Neural cell (in vitro differentiated cells): ENCODE results near the gene WNT7B. TPM values are rescaled to one million over a fixed set of nuclear protein-coding genes. Genes with fewer than 3 reads are reported as not detected.

Source experiments
- H2AFZ ChIP-seq: fragments of 200-600, 300-800 bp; sonication (generic), shearing (Covaris generic); 2 replicates; pipeline ENCODE4 v1.6.0; 2014; ENCODE audit warnings: low read depth, mild to moderate bottlenecking, antibody characterized with exemption, low read length, moderate library complexity
- H3F3A ChIP-seq: fragments of 200-600 bp; shearing (Covaris generic); 2 replicates; pipeline ENCODE4 v1.6.1; 2016; ENCODE audit warnings: mild to moderate bottlenecking, moderate library complexity, mixed read lengths, antibody characterized with exemption, low read length; ENCODE audit not compliant: insufficient read depth, poor library complexity, severe bottlenecking
- H3K27ac ChIP-seq: fragments of 200-600, 300-800 bp; sonication (generic), shearing (Covaris generic); 2 replicates; pipeline ENCODE4 v1.5.1; 2014; ENCODE audit warnings: mild to moderate bottlenecking, low read length, moderate library complexity
- H3K27me3 ChIP-seq: fragments of 300-800, 200-600 bp; sonication (generic), shearing (Covaris generic); 2 replicates; pipeline ENCODE4 v1.6.0; 2014; ENCODE audit warnings: mild to moderate bottlenecking, low read depth, low read length, moderate library complexity; ENCODE audit not compliant: insufficient read depth
- H3K36me3 ChIP-seq: fragments of 300-800, 200-600 bp; sonication (generic), shearing (Covaris generic); 2 replicates; pipeline ENCODE4 v1.5.1; 2014; ENCODE audit warnings: mild to moderate bottlenecking, antibody characterized with exemption, low read length, moderate library complexity; ENCODE audit not compliant: insufficient read depth
- H3K4me2 ChIP-seq: fragments of 300-800, 200-600 bp; sonication (generic), shearing (Covaris generic); 2 replicates; pipeline ENCODE4 v1.6.0; 2014; ENCODE audit warnings: mild to moderate bottlenecking, low read length
- H3K4me3 ChIP-seq: fragments of 300-800, 200-600 bp; sonication (generic), shearing (Covaris generic); 2 replicates; pipeline ENCODE4 v1.5.1; 2014; ENCODE audit warnings: mild to moderate bottlenecking, low read length, moderate library complexity
- H3K79me2 ChIP-seq: fragments of 200-600 bp; shearing (Covaris generic); replicated peaks from 2 replicates; pipeline ENCODE4 v1.6.0; 2014; ENCODE audit warnings: mild to moderate bottlenecking, low read length, moderate library complexity; ENCODE audit not compliant: insufficient read depth
- H3K9ac ChIP-seq: fragments of 300-800, 200-600 bp; sonication (generic), shearing (Covaris generic); 2 replicates; pipeline ENCODE4 v1.6.1; 2016; ENCODE audit warnings: mild to moderate bottlenecking, low read length, mixed read lengths
- H3K9me2 ChIP-seq: fragments of 200-600 bp; shearing (Covaris generic); 2 replicates; pipeline ENCODE4 v1.6.1; 2016; ENCODE audit warnings: mild to moderate bottlenecking, low read length, mixed read lengths; ENCODE audit not compliant: insufficient read depth
- H3K9me3 ChIP-seq: fragments of 200-600, 300-800 bp; sonication (generic), shearing (Covaris generic); 2 replicates; pipeline ENCODE4 v1.6.1; 2016; ENCODE audit warnings: mild to moderate bottlenecking, mixed run types, low read length, moderate library complexity, mixed read lengths
- H4K20me1 ChIP-seq: fragments of 200-600 bp; shearing (Covaris generic); 2 replicates; pipeline ENCODE4 v1.6.1; 2016; ENCODE audit warnings: mild to moderate bottlenecking, mixed run types; ENCODE audit not compliant: insufficient read depth
- CTCF ChIP-seq: fragments of 450-650 bp; IDR thresholded peaks from 2 replicates; pipeline ENCODE4 v1.5.1; 2014; ENCODE audit warnings: antibody characterized with exemption, mild to moderate bottlenecking, moderate library complexity; ENCODE audit not compliant: poor library complexity, severe bottlenecking
- EP300 ChIP-seq: fragments of 450-650 bp; conservative IDR thresholded peaks from 2 replicates; pipeline ENCODE4 v1.6.1; 2014; ENCODE audit warnings: antibody characterized with exemption, mild to moderate bottlenecking, moderate library complexity; ENCODE audit not compliant: poor library complexity, severe bottlenecking
- EZH2 ChIP-seq: fragments of 200-600, 300-800 bp; shearing (Covaris generic), sonication (generic); IDR thresholded peaks from 2 replicates; pipeline ENCODE4 v1.6.1; 2014; ENCODE audit warnings: antibody characterized with exemption, low read length, borderline replicate concordance, mild to moderate bottlenecking; ENCODE audit not compliant: insufficient read depth, poor library complexity, severe bottlenecking
- MXI1 ChIP-seq: fragments of 450-650 bp; conservative IDR thresholded peaks from 2 replicates; pipeline ENCODE4 v1.6.1; 2014; ENCODE audit warnings: antibody characterized with exemption, mild to moderate bottlenecking; ENCODE audit not compliant: poor library complexity, severe bottlenecking
- POLR2AphosphoS5 ChIP-seq: IDR thresholded peaks from 2 replicates; pipeline ENCODE4 v1.6.1; 2012
- RAD21 ChIP-seq: fragments of 450-650 bp; conservative IDR thresholded peaks from 2 replicates; pipeline ENCODE4 v1.6.1; 2014; ENCODE audit warnings: antibody characterized with exemption, mild to moderate bottlenecking, moderate library complexity
- REST ChIP-seq: IDR thresholded peaks from 2 replicates; pipeline ENCODE4 v1.6.1; 2012; ENCODE audit warnings: borderline replicate concordance
- SMC3 ChIP-seq: fragments of 450-650 bp; conservative IDR thresholded peaks from 2 replicates; pipeline ENCODE4 v1.6.1; 2014; ENCODE audit warnings: antibody characterized with exemption, mild to moderate bottlenecking, moderate library complexity; ENCODE audit not compliant: poor library complexity
- TAF1 ChIP-seq: IDR thresholded peaks from 2 replicates; pipeline ENCODE4 v1.6.1; 2012; ENCODE audit warnings: low read depth
- polyA plus RNA-seq: library from polyadenylated mRNA; depleted of rRNA; stranded (reverse); fragments of >200 nt; gene quantifications from 2 replicates; pipeline ENCODE4 v1.2.3, GENCODE V29; 2014

WNT7B gene
- polyA plus RNA-seq, 1 donor from 2014 or later, result 0.16 TPM

- TF ChIP-seq EP300, result no peak
- Histone ChIP-seq H3K79me2 (no peaks in the 10 kb centered on the region), H2AFZ (no peak overlapping the region), H3K9ac (no peak overlapping the region), H3K27ac (no peak overlapping the region), H3F3A (no peaks in the 10 kb centered on the region), H3K27me3 (no peaks in the 10 kb centered on the region), H3K4me3 (no peak overlapping the region), H4K20me1 (no peaks in the 10 kb centered on the region), H3K9me2 (no peaks in the 10 kb centered on the region), H3K36me3 (no peaks in the 10 kb centered on the region), H3K9me3 (no peaks in the 10 kb centered on the region), H3K4me2 (no peak overlapping the region)
Observed at GRCh38 chr22:45896964-45897538, 79.9 kb downstream of the WNT7B start.

- Histone ChIP-seq H3K36me3 (no peaks in the 10 kb centered on the region), H3K27me3 (no peaks in the 10 kb centered on the region), H3K4me3 (no peak overlapping the region), H3K27ac (no peak overlapping the region), H4K20me1 (no peaks in the 10 kb centered on the region), H3F3A (no peaks in the 10 kb centered on the region), H3K4me2 (no peak overlapping the region), H2AFZ (no peak overlapping the region), H3K9ac (no peak overlapping the region), H3K79me2 (no peaks in the 10 kb centered on the region), H3K9me3 (no peaks in the 10 kb centered on the region), H3K9me2 (no peaks in the 10 kb centered on the region)
- no peak for TF ChIP-seq POLR2AphosphoS5
- TF ChIP-seq REST, result no peak
- TF ChIP-seq EZH2, result no peak
- TF ChIP-seq TAF1, result no peak
- no peak for TF ChIP-seq CTCF
- TF ChIP-seq SMC3, result no peak
- TF ChIP-seq RAD21, result no peak
- no peak for TF ChIP-seq MXI1
- no peak for TF ChIP-seq EP300
Observed at GRCh38 chr22:45896153-45896951, 80.6 kb downstream of the WNT7B start.
